Keratinocyte (primary cell): Measurements from ENCODE around the gene SMIM38. TPM values are rescaled to one million over a fixed set of nuclear protein-coding genes. Genes with fewer than 3 reads are reported as not detected.

Experiments
- DNase-seq: peaks from one replicate; pipeline ENCODE4 v3.0.0-alpha.2; 2011; ENCODE audit warnings: low read depth, missing footprints, low spot score
- FAIRE-seq: peaks from 2 replicates; lab custom pipeline; 2011; peaks lifted over from hg19 to GRCh38; lab: Jason Lieb, UNC
- H2AFZ ChIP-seq: 2 replicates; pipeline ENCODE4 v1.6.0; 2012; ENCODE audit warnings: low read length, control low read depth, inconsistent platforms; ENCODE audit not compliant: control insufficient read depth
- H3K27ac ChIP-seq: 2 replicates; pipeline ENCODE4 v1.5.1; 2011; ENCODE audit warnings: low read length; ENCODE audit not compliant: control insufficient read depth, insufficient read depth
- H3K27me3 ChIP-seq: 3 replicates; pipeline ENCODE4 v1.6.0; 2011; ENCODE audit warnings: low read length; ENCODE audit not compliant: control insufficient read depth, insufficient read depth; ENCODE audit errors: extremely low read depth
- H3K36me3 ChIP-seq, 2 experiments: 2 replicates in 1 of 2; 3 replicates in 1 of 2; pipeline ENCODE4 v1.5.1; 2011; ENCODE audit warnings: low read length in 2 of 2, mild to moderate bottlenecking in 1 of 2; ENCODE audit not compliant: control insufficient read depth in 2 of 2, insufficient read depth in 2 of 2; ENCODE audit errors: extremely low read depth in 1 of 2
- H3K4me1 ChIP-seq: 3 replicates; pipeline ENCODE4 v1.5.1; 2011; ENCODE audit warnings: low read length; ENCODE audit not compliant: control insufficient read depth, insufficient read depth; ENCODE audit errors: extremely low read depth
- H3K4me2 ChIP-seq: 3 replicates; pipeline ENCODE4 v1.6.0; 2011; ENCODE audit warnings: low read depth, low read length; ENCODE audit not compliant: control insufficient read depth, insufficient read depth; ENCODE audit errors: extremely low read depth
- H3K4me3 ChIP-seq, 3 experiments: fragments of 200-600 bp in 1 of 3; sonication (generic) in 1 of 3; 2 replicates in 2 of 3; 3 replicates in 1 of 3; pipeline ENCODE4 v1.5.1; 2011 to 2016; ENCODE audit warnings: low read length in 3 of 3, mild to moderate bottlenecking in 3 of 3, control low read depth in 2 of 3, inconsistent platforms in 1 of 3, low read depth in 1 of 3, mixed read lengths in 1 of 3, mixed run types in 1 of 3, moderate library complexity in 1 of 3; ENCODE audit not compliant: control insufficient read depth in 2 of 3, insufficient read depth in 2 of 3; ENCODE audit errors: extremely low read depth in 1 of 3
- H3K79me2 ChIP-seq: 2 replicates; pipeline ENCODE4 v1.6.0; 2012; ENCODE audit warnings: low read length; ENCODE audit not compliant: control insufficient read depth, insufficient read depth
- H3K9ac ChIP-seq: 3 replicates; pipeline ENCODE4 v1.6.0; 2011; ENCODE audit warnings: low read length; ENCODE audit not compliant: control insufficient read depth, insufficient read depth; ENCODE audit errors: extremely low read depth
- H3K9me1 ChIP-seq: 3 replicates; pipeline ENCODE4 v1.6.0; 2011; ENCODE audit warnings: low read length; ENCODE audit not compliant: control insufficient read depth, insufficient read depth; ENCODE audit errors: extremely low read depth
- H3K9me3 ChIP-seq: 2 replicates; pipeline ENCODE4 v1.5.1; 2012; ENCODE audit warnings: low read depth, low read length; ENCODE audit not compliant: control insufficient read depth
- H4K20me1 ChIP-seq: 3 replicates; pipeline ENCODE4 v1.6.0; 2011; ENCODE audit warnings: low read length; ENCODE audit not compliant: control insufficient read depth, insufficient read depth; ENCODE audit errors: extremely low read depth
- EZH2 ChIP-seq: IDR thresholded peaks from one replicate; pipeline ENCODE4 v1.6.1; 2012; ENCODE audit warnings: inconsistent platforms, mild to moderate bottlenecking, low read length, moderate library complexity
- dilution Hi-C: fragments of 300-500 bp; cut with MboI; formaldehyde crosslinking; loops from one replicate; pipeline ENCODE4 v1.7.0; 2020; ENCODE audit warnings: low sequenced_read_pairs; ENCODE audit not compliant: extremely low pct_ligation_motif_present
- polyA plus RNA-seq, 5 experiments: library from polyadenylated mRNA; depleted of rRNA in 3 of 5; stranded (reverse) in 3 of 5; stranded (forward) in 1 of 5; unstranded in 1 of 5; fragments of >200 nt; gene quantifications; 1 replicate in 1 of 5; 2 replicates in 3 of 5; 3 replicates in 1 of 5; pipeline versions ENCODE4 v1.2.1 to v1.2.3, GENCODE V29; 2011 to 2012; ENCODE audit warnings: missing spikeins in 2 of 5, low read depth in 1 of 5, low replicate concordance in 1 of 5
- TF ChIP-seq, protein P1 (sequence below), 3 experiments: IDR thresholded peaks in 1 of 3; conservative IDR thresholded peaks in 1 of 3; optimal IDR thresholded peaks in 1 of 3; 2 replicates in 2 of 3; 3 replicates in 1 of 3; pipeline versions ENCODE3 to v1.5.1; 2011; ENCODE audit warnings: low read length in 3 of 3, mild to moderate bottlenecking in 3 of 3, moderate library complexity in 2 of 3, control low read depth in 1 of 3, inconsistent platforms in 1 of 3; ENCODE audit not compliant: insufficient read depth in 2 of 3; ENCODE audit errors: extremely low read depth in 1 of 3

Gene SMIM38
- polyA plus RNA-seq, 1 donor (not counting 4 experiments of a cell fraction or from before 2014, with no cell fraction given), result not detected

DNA sequence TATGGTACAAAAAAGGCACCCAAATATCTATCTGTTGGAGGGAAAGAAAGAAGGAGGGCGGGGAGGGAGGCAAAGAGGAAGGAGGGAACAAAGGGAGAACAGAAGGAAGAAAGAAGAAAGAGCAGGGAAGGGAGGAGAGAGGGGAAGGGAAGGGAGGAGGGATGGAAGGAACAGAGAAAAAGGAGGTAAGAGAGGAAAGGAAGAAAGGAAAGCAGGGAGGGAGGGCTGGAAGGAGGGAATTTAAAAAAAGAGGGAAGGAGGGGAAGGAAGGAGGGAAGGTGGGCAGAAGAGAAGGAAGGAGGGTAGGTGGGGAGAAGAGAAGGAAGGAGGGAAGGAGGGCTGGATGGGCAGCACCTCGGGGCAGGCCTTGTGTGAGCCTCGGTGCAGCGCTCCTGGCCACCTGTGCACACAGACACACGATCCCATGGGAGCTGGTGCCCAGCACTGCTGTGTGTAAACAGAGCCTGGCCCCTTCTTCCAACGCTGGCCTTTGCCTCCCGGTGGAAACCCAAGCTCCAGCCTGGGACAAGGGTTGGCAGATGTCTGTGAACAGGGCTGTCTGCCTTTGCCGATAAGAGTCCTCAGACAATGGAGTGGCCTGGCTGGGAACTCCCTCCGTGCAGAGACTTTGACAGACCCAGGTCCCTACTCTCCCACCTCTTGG lies 23.2 kb downstream of the SMIM38 start:
- Histone ChIP-seq H3K4me1 (peaks cover 11% of the 10 kb centered on the region), H3K27me3 (peaks cover 5% of the 10 kb centered on the region), H3K9me1 (no peaks in the 10 kb centered on the region), H3K9me3 (no peaks in the 10 kb centered on the region), H3K9ac (no peak overlapping the region), H3K79me2 (no peaks in the 10 kb centered on the region), H3K27ac (no peak overlapping the region), H3K4me3 (no peak overlapping the region), H2AFZ (no peak overlapping the region), H3K36me3 (no peaks in the 10 kb centered on the region), H4K20me1 (no peaks in the 10 kb centered on the region), H3K4me2 (no peak overlapping the region)
- DNase-seq (no peak), FAIRE-seq (no peak)
- no peak for TF ChIP-seq EZH2
- TF ChIP-seq, protein P1, sequence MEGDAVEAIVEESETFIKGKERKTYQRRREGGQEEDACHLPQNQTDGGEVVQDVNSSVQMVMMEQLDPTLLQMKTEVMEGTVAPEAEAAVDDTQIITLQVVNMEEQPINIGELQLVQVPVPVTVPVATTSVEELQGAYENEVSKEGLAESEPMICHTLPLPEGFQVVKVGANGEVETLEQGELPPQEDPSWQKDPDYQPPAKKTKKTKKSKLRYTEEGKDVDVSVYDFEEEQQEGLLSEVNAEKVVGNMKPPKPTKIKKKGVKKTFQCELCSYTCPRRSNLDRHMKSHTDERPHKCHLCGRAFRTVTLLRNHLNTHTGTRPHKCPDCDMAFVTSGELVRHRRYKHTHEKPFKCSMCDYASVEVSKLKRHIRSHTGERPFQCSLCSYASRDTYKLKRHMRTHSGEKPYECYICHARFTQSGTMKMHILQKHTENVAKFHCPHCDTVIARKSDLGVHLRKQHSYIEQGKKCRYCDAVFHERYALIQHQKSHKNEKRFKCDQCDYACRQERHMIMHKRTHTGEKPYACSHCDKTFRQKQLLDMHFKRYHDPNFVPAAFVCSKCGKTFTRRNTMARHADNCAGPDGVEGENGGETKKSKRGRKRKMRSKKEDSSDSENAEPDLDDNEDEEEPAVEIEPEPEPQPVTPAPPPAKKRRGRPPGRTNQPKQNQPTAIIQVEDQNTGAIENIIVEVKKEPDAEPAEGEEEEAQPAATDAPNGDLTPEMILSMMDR (optimal IDR thresholded peaks at IDR 0.05 in 1 of 3, IDR thresholded peaks at IDR 0.05 in 1 of 3, conservative IDR thresholded peaks at IDR 0.05 in 1 of 3; ENCODE audit: extremely low read depth in 1 of 3, insufficient read depth in 2 of 3, low read length in 3 of 3), result no peak
- dilution Hi-C loops, result no loop called here

DNA sequence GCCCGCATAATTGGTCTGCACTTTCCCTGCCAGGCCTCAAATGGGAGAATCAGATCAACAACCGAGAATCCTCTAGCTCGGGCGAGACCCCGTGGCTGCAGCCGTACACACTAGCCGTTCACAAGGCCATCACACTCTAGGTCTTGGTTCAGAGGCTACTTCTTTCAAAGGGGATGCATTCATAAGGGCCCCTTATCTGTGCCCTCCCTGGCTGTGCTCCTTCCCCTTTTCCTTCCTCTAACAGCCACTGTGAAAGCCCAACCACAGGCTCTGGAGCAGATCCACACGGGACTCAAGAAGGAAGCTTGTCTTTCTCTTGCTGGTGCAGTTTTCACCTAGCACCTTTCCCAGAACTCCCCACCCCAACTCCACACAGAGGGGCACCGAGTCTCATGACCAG lies 24.5 kb downstream of the SMIM38 start:
- H4K20me1 ChIP-seq, result no peaks in the 10 kb centered on the region

More for the DNA sequence above, 24.5 kb downstream of the SMIM38 start:
- H3K9me1 ChIP-seq, result no peaks in the 10 kb centered on the region
- no peaks in the 10 kb centered on the region for H3K36me3 ChIP-seq
- no peak overlapping the region for H3K4me3 ChIP-seq
- dilution Hi-C loops, result no loop called here
- H3K27me3 ChIP-seq, result peaks cover 5% of the 10 kb centered on the region
- no peak overlapping the region for H3K27ac ChIP-seq
- TF ChIP-seq, protein P1 (optimal IDR thresholded peaks at IDR 0.05 in 1 of 3, IDR thresholded peaks at IDR 0.05 in 1 of 3, conservative IDR thresholded peaks at IDR 0.05 in 1 of 3; ENCODE audit: extremely low read depth in 1 of 3, insufficient read depth in 2 of 3, low read length in 3 of 3), result no peak
- TF ChIP-seq EZH2, result no peak
- DNase-seq (no peak), FAIRE-seq (no peak)
- no peaks in the 10 kb centered on the region for H3K79me2 ChIP-seq
- H2AFZ ChIP-seq, result no peak overlapping the region
- no peaks in the 10 kb centered on the region for H3K4me1 ChIP-seq
- H3K9me3 ChIP-seq, result no peaks in the 10 kb centered on the region
- no peak overlapping the region for H3K9ac ChIP-seq
- no peak overlapping the region for H3K4me2 ChIP-seq
